GM12864 (cell line): Measurements from ENCODE around the gene TSKS.

Source experiments
- DNase-seq: peaks from one replicate; pipeline ENCODE4 v3.0.0-alpha.2; 2011; ENCODE audit warnings: low read depth
- H3K4me3 ChIP-seq: 2 replicates; pipeline ENCODE4 v1.5.1; 2011; ENCODE audit warnings: mild to moderate bottlenecking, low read depth, low read length, control low read depth
- CTCF ChIP-seq: IDR thresholded peaks from 2 replicates; pipeline ENCODE4 v1.5.1; 2011; ENCODE audit warnings: low read depth, mild to moderate bottlenecking, moderate library complexity, low read length, control low read depth, inconsistent platforms; ENCODE audit errors: missing control alignments

Gene TSKS

GRCh38 chr19:49704888-49705642, 58.0 kb downstream of the TSKS start:
- no peak for DNase-seq
- no peak overlapping the region for H3K4me3 ChIP-seq
- TF ChIP-seq CTCF: no peak

- no peak for TF ChIP-seq CTCF
- no peak for DNase-seq
- no peak overlapping the region for H3K4me3 ChIP-seq
Observed at GRCh38 chr19:49701271-49701786, 61.8 kb downstream of the TSKS start.

- TF ChIP-seq CTCF: no peak
Observed at GRCh38 chr19:49700563-49700962, 62.5 kb downstream of the TSKS start.

GRCh38 chr19:49699364-49699763, 63.7 kb downstream of the TSKS start:
- DNase-seq: no peak
- H3K4me3 ChIP-seq: no peak overlapping the region
- no peak for TF ChIP-seq CTCF

More at GRCh38 chr19:49700563-49700962, 62.5 kb downstream of the TSKS start:
- DNase-seq: no peak
- no peak overlapping the region for H3K4me3 ChIP-seq

GRCh38 chr19:49696865-49697264, 66.2 kb downstream of the TSKS start:
- no peak overlapping the region for H3K4me3 ChIP-seq
- no peak for DNase-seq
- TF ChIP-seq CTCF: no peak

- H3K4me3 ChIP-seq: no peak overlapping the region
- DNase-seq: no peak
- no peak for TF ChIP-seq CTCF
Observed at GRCh38 chr19:49696115-49696514, 67.0 kb downstream of the TSKS start.

GRCh38 chr19:49692147-49692506, 71.0 kb downstream of the TSKS start:
- H3K4me3 ChIP-seq: no peak overlapping the region
- TF ChIP-seq CTCF: no peak
- DNase-seq: no peak
